Measurements from ENCODE around the gene TBC1D7.

Gene TBC1D7

GRCh38 chr6:13319891-13320564, 8.3 kb downstream of the TBC1D7 start:
- no peak for DNase-seq (ENCODE audit: low spot score)

GRCh38 chr6:13318821-13319220, 9.5 kb downstream of the TBC1D7 start:
- DNase-seq (ENCODE audit: low spot score), result no peak

- no peak for DNase-seq (ENCODE audit: low spot score)
These were observed 12.4 kb downstream of the TBC1D7 start for GRCh38 chr6:13315896-13316295.

- DNase-seq (ENCODE audit: low spot score), result no peak
These were observed 13.5 kb downstream of the TBC1D7 start for GRCh38 chr6:13314806-13315205.

GRCh38 chr6:13311155-13311554, 17.2 kb downstream of the TBC1D7 start:
- no peak for DNase-seq (ENCODE audit: low spot score)

- DNase-seq (ENCODE audit: low spot score), result no peak
These were observed 20.0 kb downstream of the TBC1D7 start for GRCh38 chr6:13308332-13308731.

- no peak for DNase-seq (ENCODE audit: low spot score)
These were observed 20.8 kb downstream of the TBC1D7 start for GRCh38 chr6:13307508-13307995.

GRCh38 chr6:13305791-13306190, 22.5 kb downstream of the TBC1D7 start:
- no peak for DNase-seq (ENCODE audit: low spot score)

- no peak for DNase-seq (ENCODE audit: low spot score)
These were observed 23.0 kb downstream of the TBC1D7 start for GRCh38 chr6:13305288-13305687.

GRCh38 chr6:13304580-13305260, 23.6 kb downstream of the TBC1D7 start:
- no peak for DNase-seq (ENCODE audit: low spot score)

- no peak for DNase-seq (ENCODE audit: low spot score)
These were observed 24.2 kb downstream of the TBC1D7 start for GRCh38 chr6:13304101-13304500.

GRCh38 chr6:13303668-13304017, 24.7 kb downstream of the TBC1D7 start:
- no peak for DNase-seq (ENCODE audit: low spot score)

- peak; percentile 93 for DNase-seq (ENCODE audit: low spot score)
These were observed 25.3 kb downstream of the TBC1D7 start for GRCh38 chr6:13302751-13303667.

GRCh38 chr6:13302291-13302690, 26.0 kb downstream of the TBC1D7 start:
- DNase-seq (ENCODE audit: low spot score), result no peak

- no peak for DNase-seq (ENCODE audit: low spot score)
These were observed 27.4 kb downstream of the TBC1D7 start for GRCh38 chr6:13300643-13301590.

GRCh38 chr6:13299918-13300317, 28.4 kb downstream of the TBC1D7 start:
- DNase-seq (ENCODE audit: low spot score), result no peak

GRCh38 chr6:13299403-13299821, 28.9 kb downstream of the TBC1D7 start:
- no peak for DNase-seq (ENCODE audit: low spot score)

GRCh38 chr6:13298446-13298845, 29.9 kb downstream of the TBC1D7 start:
- DNase-seq (ENCODE audit: low spot score), result no peak

- no peak for DNase-seq (ENCODE audit: low spot score)
These were observed 30.9 kb downstream of the TBC1D7 start for GRCh38 chr6:13297391-13297790.

- no peak for DNase-seq (ENCODE audit: low spot score)
These were observed 31.8 kb downstream of the TBC1D7 start for GRCh38 chr6:13296536-13296997.

- DNase-seq (ENCODE audit: low spot score), result no peak
These were observed 32.8 kb downstream of the TBC1D7 start for GRCh38 chr6:13295576-13295975.

Measured in AG20443 (cell line).